Mesothelial cell of epicardium (in vitro differentiated cells): ENCODE data around the gene TDRKH. TPM values are rescaled to one million over a fixed set of nuclear protein-coding genes. Genes with fewer than 3 reads are reported as not detected.

ENCODE experiments used
- DNase-seq, 2 experiments: peaks; one replicate each; pipeline ENCODE4 v3.0.0; 2021; ENCODE audit warnings: low spot score in 2 of 2; ENCODE audit not compliant: unreplicated experiment in 2 of 2
- H3K27ac Mint-ChIP-seq: 2 replicates; pipeline ENCODE4 v1.8.0; 2021; ENCODE audit warnings: mixed read lengths
- H3K27me3 Mint-ChIP-seq: 2 replicates; pipeline ENCODE4 v1.8.0; 2021; ENCODE audit warnings: low read depth, mixed read lengths
- H3K36me3 Mint-ChIP-seq: 2 replicates; pipeline ENCODE4 v1.8.0; 2021; ENCODE audit warnings: mixed read lengths
- H3K4me1 Mint-ChIP-seq: 2 replicates; pipeline ENCODE4 v1.8.0; 2021; ENCODE audit warnings: mixed read lengths
- H3K4me3 Mint-ChIP-seq: 2 replicates; pipeline ENCODE4 v1.8.0; 2021; ENCODE audit warnings: mild to moderate bottlenecking, moderate library complexity, mixed read lengths
- H3K9me3 Mint-ChIP-seq: 2 replicates; pipeline ENCODE4 v1.8.0; 2021; ENCODE audit warnings: mixed read lengths
- total RNA-seq: library from RNA; stranded (reverse); gene quantifications from 3 replicates; pipeline ENCODE4 v1.2.1, GENCODE V29; 2021
- TF ChIP-seq, protein P1 (sequence below): fragments of 200-600 bp; sonication (generic); IDR thresholded peaks from one replicate; pipeline ENCODE4 v1.5.0; 2021; ENCODE audit warnings: antibody characterized with exemption; ENCODE audit not compliant: unreplicated experiment

TDRKH gene
- total RNA-seq, 1 donor from 2014 or later, result 9.9 TPM

- H3K4me3 Mint-ChIP-seq, result no peak overlapping the region
- H3K9me3 Mint-ChIP-seq, result no peaks in the 10 kb centered on the region
Measured at GRCh38 chr1:151816548-151817352, 26.4 kb upstream of the TDRKH start.

DNA sequence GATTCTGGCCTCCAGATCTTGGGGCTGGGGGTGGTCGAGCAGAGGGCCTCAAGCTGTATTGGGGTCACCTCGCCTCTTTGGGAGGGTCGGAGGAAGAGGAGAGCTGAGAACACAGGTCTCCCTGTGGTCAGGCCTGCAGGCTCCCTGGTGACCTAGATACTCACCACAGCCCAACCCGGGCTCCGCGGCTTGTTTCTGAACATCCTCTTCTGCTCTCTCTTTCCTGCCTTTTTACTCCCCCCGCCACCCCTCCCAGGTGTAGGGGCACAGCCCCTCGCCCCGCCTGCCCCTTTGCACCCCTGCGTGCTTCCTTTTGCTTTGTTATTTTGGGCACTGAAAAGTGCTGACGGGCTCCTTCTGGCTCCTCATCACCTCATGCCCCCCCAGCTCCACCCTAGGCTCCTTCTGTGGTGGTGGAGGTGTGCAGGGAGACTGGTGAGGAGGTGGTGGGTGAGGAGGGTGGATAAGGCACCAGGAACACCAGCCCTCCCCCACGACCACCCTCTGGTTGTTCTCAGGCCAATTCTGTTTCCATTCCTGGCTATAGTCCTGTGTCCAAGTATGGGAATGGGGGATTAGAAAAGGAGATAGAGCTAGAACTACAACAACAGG lies 25.5 kb upstream of the TDRKH start:
- peaks cover 22% of the 10 kb centered on the region for H3K27me3 Mint-ChIP-seq
- H3K36me3 Mint-ChIP-seq, result no peaks in the 10 kb centered on the region
- H3K27ac Mint-ChIP-seq, result no peak overlapping the region

More at GRCh38 chr1:151816548-151817352, 26.4 kb upstream of the TDRKH start:
- no peak for DNase-seq
- H3K27me3 Mint-ChIP-seq, result peaks cover 22% of the 10 kb centered on the region
- H3K36me3 Mint-ChIP-seq, result no peaks in the 10 kb centered on the region
- no peaks in the 10 kb centered on the region for H3K4me1 Mint-ChIP-seq
- H3K27ac Mint-ChIP-seq, result no peak overlapping the region
- TF ChIP-seq, protein P1, sequence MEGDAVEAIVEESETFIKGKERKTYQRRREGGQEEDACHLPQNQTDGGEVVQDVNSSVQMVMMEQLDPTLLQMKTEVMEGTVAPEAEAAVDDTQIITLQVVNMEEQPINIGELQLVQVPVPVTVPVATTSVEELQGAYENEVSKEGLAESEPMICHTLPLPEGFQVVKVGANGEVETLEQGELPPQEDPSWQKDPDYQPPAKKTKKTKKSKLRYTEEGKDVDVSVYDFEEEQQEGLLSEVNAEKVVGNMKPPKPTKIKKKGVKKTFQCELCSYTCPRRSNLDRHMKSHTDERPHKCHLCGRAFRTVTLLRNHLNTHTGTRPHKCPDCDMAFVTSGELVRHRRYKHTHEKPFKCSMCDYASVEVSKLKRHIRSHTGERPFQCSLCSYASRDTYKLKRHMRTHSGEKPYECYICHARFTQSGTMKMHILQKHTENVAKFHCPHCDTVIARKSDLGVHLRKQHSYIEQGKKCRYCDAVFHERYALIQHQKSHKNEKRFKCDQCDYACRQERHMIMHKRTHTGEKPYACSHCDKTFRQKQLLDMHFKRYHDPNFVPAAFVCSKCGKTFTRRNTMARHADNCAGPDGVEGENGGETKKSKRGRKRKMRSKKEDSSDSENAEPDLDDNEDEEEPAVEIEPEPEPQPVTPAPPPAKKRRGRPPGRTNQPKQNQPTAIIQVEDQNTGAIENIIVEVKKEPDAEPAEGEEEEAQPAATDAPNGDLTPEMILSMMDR, result no peak

GRCh38 chr1:151814971-151815545 lies 24.8 kb upstream of the TDRKH start:
- Mint-ChIP-seq H3K4me1 (no peaks in the 10 kb centered on the region), H3K27ac (no peak overlapping the region), H3K9me3 (no peaks in the 10 kb centered on the region), H3K27me3 (peaks cover 22% of the 10 kb centered on the region), H3K36me3 (no peaks in the 10 kb centered on the region), H3K4me3 (no peak overlapping the region)
- TF ChIP-seq, protein P1, result no peak
- DNase-seq, result no peak

More for the DNA sequence above, 25.5 kb upstream of the TDRKH start:
- H3K4me3 Mint-ChIP-seq, result no peak overlapping the region
- TF ChIP-seq, protein P1, result no peak
- DNase-seq, result no peak
- H3K9me3 Mint-ChIP-seq, result no peaks in the 10 kb centered on the region
- H3K4me1 Mint-ChIP-seq, result no peaks in the 10 kb centered on the region

DNA sequence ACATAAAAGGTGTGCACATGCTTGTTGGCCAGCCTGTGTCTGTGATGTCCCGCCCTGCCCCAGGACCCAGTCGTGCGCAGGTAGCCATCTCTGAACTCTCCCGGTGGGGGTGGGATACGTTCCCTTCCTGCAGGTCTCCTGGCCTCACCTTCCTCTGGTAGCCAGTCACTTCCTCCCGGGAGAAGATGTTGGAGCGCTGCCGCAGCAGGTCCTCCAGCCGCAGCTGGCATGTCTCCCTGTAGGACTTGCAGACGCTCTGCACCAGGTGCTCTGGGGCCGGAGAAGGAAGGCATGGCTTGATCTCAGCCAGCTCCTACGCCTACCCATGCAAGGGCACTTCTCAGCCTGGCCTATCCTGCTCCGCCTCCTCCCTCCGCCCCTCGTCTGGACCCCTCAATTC lies 24.1 kb upstream of the TDRKH start:
- no peaks in the 10 kb centered on the region for H3K4me1 Mint-ChIP-seq
- no peaks in the 10 kb centered on the region for H3K36me3 Mint-ChIP-seq
- H3K27me3 Mint-ChIP-seq, result peaks cover 22% of the 10 kb centered on the region
- TF ChIP-seq, protein P1, result no peak
- no peaks in the 10 kb centered on the region for H3K9me3 Mint-ChIP-seq
- no peak for DNase-seq
- no peak overlapping the region for H3K4me3 Mint-ChIP-seq
- H3K27ac Mint-ChIP-seq, result no peak overlapping the region

DNA sequence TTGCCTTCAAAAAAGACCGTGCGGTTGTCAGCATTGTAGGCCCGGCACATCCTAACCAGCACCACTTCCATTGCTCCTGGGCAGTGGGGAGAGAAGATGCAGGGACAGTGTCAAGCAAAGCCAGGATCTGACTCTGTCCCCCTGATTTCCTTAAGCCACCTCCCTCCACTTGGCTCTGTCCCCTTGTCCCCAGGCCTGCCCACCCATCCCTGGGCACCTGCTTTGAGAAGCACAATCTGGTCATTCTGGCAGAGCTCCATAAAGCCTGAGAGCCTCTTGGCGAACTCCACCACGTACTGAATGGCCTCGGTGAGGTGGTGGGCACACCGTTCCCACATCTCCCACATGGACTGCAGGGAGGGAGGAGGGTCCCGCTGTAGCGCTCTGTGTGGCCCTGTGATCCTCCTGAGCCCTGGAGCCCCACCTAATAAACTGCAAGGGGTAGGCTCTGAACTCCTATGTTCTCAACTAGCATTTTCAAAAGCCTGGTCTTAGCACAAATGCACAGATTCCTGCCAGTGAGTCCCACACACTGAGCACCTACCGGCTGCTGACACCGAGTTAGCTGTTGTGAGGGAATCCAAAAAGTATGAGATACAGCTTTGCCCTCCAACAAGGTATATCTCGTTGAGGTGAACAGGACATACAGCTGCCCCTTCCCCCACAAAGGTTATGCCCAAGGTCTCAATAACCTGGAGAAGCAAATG lies 23.1 kb upstream of the TDRKH start:
- TF ChIP-seq, protein P1, result no peak
- Mint-ChIP-seq H3K4me1 (no peaks in the 10 kb centered on the region), H3K27ac (no peak overlapping the region), H3K4me3 (no peak overlapping the region), H3K9me3 (no peaks in the 10 kb centered on the region), H3K27me3 (peaks cover 22% of the 10 kb centered on the region), H3K36me3 (no peaks in the 10 kb centered on the region)
- DNase-seq, result no peak
